BE2C (cell line): ENCODE data around the gene PPP1R12B.
"Not testable (repeated sequence)": the region's sequence is repeated elsewhere in the genome, so short reads cannot be mapped to it uniquely, and the experiment has no call there.

Experiments
- DNase-seq: peaks from one replicate; pipeline ENCODE4 v3.0.0-alpha.2; 2020
- H3K27me3 ChIP-seq: fragments of 250-450 bp; sonication (Bioruptor Pico); 2 replicates; pipeline ENCODE4 v1.5.1; 2020; ENCODE audit warnings: mild to moderate bottlenecking
- H3K36me3 ChIP-seq: fragments of 250-450 bp; sonication (Bioruptor Pico); 2 replicates; pipeline ENCODE4 v1.5.1; 2020; ENCODE audit warnings: mild to moderate bottlenecking
- H3K4me1 ChIP-seq: fragments of 250-450 bp; sonication (Bioruptor Pico); 2 replicates; pipeline ENCODE4 v1.5.1; 2020
- H3K4me3 ChIP-seq: 2 replicates; pipeline ENCODE4 v1.5.1; 2011; ENCODE audit warnings: low read depth, low read length
- H3K9me3 ChIP-seq: fragments of 250-450 bp; sonication (Bioruptor Pico); 2 replicates; pipeline ENCODE4 v1.5.1; 2020
- CTCF ChIP-seq: IDR thresholded peaks from 2 replicates; pipeline ENCODE4 v1.5.1; 2012; ENCODE audit warnings: mild to moderate bottlenecking, low read depth, low read length

The PPP1R12B gene

GRCh38 chr1:202624781-202625108, 276.2 kb downstream of the PPP1R12B start:
- no peak for DNase-seq
- Histone ChIP-seq H3K36me3 (no peaks in the 10 kb centered on the region), H3K4me3 (no peak overlapping the region), H3K27me3 (no peaks in the 10 kb centered on the region), H3K9me3 (no peaks in the 10 kb centered on the region), H3K4me1 (peaks cover 14% of the 10 kb centered on the region)
- TF ChIP-seq CTCF, result no peak

DNA sequence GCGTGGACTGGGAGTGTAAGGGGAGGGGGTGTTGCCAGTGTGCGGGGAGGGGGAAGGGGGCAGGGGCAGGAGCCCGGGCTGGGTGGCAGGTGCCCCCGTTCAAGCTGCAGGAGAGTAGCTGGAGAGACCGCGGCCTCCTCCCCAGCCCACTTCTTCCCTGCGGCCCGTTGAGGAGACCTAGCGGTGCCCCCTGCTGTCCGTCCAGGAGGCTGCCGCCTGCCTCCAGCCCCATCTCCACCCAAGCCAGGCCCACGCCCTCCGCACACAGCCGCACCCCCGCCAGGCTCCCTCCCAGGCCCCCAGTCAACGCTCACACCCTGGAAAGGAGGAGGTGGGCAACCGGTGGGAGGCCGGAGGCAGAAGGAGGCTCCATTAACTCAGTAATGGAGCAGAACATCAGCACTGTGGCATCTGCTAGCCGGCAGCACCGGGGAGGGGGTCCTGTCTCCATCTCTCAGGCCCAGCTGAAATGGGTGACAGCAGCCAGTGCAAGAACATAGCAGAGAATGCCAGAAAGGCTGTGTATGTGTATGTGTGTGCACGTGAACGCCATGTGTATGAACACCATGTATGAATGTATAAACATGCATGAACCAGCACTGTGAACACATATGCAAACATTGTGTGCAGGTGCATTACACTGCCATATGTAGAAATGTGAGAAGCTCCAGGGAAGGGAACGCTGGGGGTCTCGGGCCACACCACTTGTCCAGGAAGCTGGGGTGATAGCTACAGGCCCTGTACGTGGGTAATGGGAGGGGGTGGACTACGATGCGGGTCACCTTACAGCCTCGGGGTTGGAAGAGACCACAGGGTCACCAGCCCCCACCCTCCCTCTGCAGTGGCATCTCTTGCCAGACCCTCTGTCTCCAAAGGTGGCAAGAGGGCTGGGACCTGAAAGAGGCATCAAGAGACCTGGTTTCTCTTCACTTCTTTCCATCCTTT, 277.2 kb downstream of the PPP1R12B start:
- Histone ChIP-seq H3K27me3 (no peaks in the 10 kb centered on the region), H3K9me3 (no peaks in the 10 kb centered on the region), H3K4me3 (no peak overlapping the region), H3K4me1 (peaks cover 14% of the 10 kb centered on the region), H3K36me3 (no peaks in the 10 kb centered on the region)
- TF ChIP-seq CTCF, result peak; percentile 74
- DNase-seq, result peak; percentile 88

- DNase-seq, result peak; percentile 38
- not testable (repeated sequence) for H3K4me3 ChIP-seq, H3K36me3 ChIP-seq, H3K9me3 ChIP-seq, H3K27me3 ChIP-seq
- H3K4me1 ChIP-seq, result peaks cover 14% of the 10 kb centered on the region
Observed at GRCh38 chr1:202627036-202627435, 278.5 kb downstream of the PPP1R12B start.

DNA sequence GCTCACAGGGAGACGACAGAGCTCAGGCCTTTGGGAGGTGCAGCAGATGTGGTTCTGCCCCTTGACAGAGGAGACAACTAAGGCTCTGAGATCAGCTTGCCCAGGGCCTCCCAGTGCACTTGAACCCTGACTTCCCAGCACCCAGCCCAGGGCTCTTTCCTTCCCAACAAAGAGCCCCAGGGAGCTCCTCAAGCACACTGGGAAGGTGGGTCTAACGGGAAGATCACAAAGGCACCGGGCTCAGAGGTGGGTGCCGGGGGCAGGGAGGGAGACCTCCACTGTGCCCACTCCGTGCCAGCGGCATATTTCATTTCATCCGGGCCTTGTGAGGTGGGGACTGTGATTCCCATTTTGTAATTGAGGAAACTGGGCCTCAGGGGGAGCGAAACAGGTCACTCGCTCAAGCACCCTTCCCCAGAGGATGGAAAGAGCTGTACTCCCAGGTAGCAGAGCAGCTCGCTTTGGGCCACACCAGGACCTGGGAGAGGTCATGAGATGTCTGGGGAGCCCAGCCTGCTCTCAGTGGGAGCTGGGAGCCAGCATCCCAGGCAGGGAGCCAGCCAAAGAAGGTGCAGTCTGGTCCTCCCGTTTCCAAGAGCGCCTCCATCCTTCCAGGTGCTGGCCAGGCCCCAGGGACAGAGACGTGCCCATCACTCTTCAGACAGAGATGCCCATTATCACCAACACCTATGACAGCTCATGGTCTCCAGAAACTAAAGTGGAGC, 279.5 kb downstream of the PPP1R12B start:
- Histone ChIP-seq H3K4me3 (no peak overlapping the region), H3K27me3 (no peaks in the 10 kb centered on the region), H3K4me1 (peaks cover 8% of the 10 kb centered on the region), H3K36me3 (no peaks in the 10 kb centered on the region), H3K9me3 (no peaks in the 10 kb centered on the region)
- TF ChIP-seq CTCF, result no peak
- no peak for DNase-seq

DNA sequence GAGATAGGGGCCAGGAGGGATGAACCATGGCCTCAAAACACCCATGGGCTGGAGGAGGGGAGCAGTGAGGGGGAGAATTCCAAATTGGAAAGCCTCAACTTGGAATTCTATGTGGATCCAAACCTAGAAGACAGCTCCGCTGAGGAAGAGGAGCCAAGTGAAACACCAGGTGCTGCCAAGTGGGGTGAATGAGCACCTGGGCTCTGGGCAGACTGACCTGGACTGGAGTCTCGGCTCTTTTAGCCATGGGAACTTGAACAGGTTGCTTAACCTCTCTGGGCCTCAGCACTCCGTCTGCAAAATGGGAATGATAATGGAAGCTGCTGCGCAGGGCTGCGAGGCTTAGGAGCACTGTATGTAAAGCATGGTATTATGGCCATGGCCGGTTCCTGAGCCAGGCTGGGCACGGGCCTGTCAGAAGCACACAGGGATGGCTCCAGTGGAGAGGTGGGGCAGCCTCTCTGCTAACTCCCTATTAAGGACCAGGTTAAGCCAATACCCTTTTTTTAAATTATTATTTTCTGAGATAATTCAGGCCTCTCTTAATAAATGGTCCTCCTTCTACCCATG, 280.2 kb downstream of the PPP1R12B start:
- Histone ChIP-seq H3K4me1 (peaks cover under 1% of the 10 kb centered on the region), H3K36me3 (no peaks in the 10 kb centered on the region), H3K27me3 (no peaks in the 10 kb centered on the region), H3K9me3 (no peaks in the 10 kb centered on the region), H3K4me3 (no peak overlapping the region)
- no peak for DNase-seq
- TF ChIP-seq CTCF, result no peak

DNA sequence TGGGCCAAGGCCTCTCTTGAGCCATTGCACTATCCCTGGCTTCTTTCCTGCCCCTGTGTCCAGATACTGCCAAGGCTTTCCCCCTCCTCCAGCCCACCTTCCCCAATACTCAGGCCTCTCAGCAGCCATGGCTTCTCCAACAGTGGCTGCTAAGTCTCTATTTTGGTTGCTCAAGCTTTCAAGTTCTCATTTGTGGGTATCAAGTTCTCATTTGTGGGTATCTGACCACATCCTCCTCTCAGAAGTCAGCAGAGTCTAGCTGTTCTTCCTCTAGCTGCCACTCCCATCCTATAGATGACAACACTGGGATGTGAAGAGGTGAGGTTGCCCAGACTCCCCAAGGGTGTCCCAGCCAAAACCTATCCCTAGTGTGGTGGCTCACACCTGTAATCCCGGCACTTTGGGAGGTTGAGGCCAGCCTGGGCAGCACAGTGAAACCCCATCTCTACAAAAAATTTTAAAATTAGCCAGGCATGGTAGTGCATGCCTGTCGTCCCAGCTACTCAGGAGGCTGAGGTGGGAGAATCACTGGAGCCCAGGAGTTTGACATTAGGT, 280.8 kb downstream of the PPP1R12B start:
- not testable (repeated sequence) for H3K4me1 ChIP-seq, H3K9me3 ChIP-seq, H3K27me3 ChIP-seq, H3K36me3 ChIP-seq, H3K4me3 ChIP-seq, DNase-seq

DNA sequence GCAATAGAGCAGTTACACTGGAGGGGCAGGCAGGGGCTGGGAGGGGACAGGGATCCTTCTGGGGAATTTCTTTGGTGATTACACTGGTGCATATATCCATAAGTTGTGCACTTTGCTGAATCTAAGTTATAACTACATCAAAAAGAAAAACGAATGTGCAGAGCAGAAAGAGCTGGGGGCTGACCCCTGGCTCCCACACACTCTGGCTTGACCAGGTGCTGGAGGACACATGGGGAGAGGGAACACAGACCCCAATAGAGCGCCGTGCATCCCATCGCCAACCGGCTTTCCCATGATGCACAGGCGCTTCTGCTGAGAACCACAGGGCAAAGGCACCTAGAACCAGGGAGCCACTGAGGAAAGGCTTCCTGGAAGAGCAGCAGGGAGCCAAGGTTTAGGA, 281.6 kb downstream of the PPP1R12B start:
- DNase-seq, H3K4me3 ChIP-seq, H3K4me1 ChIP-seq, H3K36me3 ChIP-seq, H3K9me3 ChIP-seq, H3K27me3 ChIP-seq: not testable (repeated sequence)
